ENCODE data around the gene CTF1.

GRCh38 chr16:30924913-30925631 is 28.7 kb downstream of the CTF1 start:
- no peak for TF ChIP-seq SUZ12 (IDR thresholded peaks at IDR 0.05; ENCODE audit: extremely low read depth, insufficient read depth, insufficient read length)
- TF ChIP-seq ZNF274 (IDR thresholded peaks at IDR 0.05; ENCODE audit: low read depth, low read length): no peak

Data from NT2/D1 (cell line).